ENCODE data around the gene C1orf105.

GRCh38 chr1:172394141-172394751 lies 26.2 kb upstream of the C1orf105 start:
- TF ChIP-seq CTCF (IDR thresholded peaks at IDR 0.05) (no peak), POLR2A (IDR thresholded peaks at IDR 0.05) (no peak), EP300 (IDR thresholded peaks at IDR 0.05) (no peak)
